Measurements from ENCODE around the gene SEC11C.

Gene SEC11C

GRCh38 chr18:59202258-59202820, 62.7 kb downstream of the SEC11C start:
- TF ChIP-seq CTCF (conservative IDR thresholded peaks at IDR 0.05; ENCODE audit: control insufficient read depth, insufficient read depth, low read depth, low read length) = no peak
- no peak for DNase-seq (ENCODE audit: low read depth)
- H3K4me3 ChIP-seq (ENCODE audit: control insufficient read depth, low read depth, low read length) = no peak overlapping the region

- DNase-seq (ENCODE audit: low read depth) = no peak
- no peak overlapping the region for H3K4me3 ChIP-seq (ENCODE audit: control insufficient read depth, low read depth, low read length)
- TF ChIP-seq CTCF (conservative IDR thresholded peaks at IDR 0.05; ENCODE audit: control insufficient read depth, insufficient read depth, low read depth, low read length) = no peak
Measured at GRCh38 chr18:59207506-59207905, 67.8 kb downstream of the SEC11C start.
